ENCODE results near the gene ACY1.

The ACY1 gene

GRCh38 chr3:52010431-52010830, 27.1 kb downstream of the ACY1 start:
- DNase-seq = no peak

- no peak for DNase-seq
These were observed 29.4 kb downstream of the ACY1 start for GRCh38 chr3:52012699-52013098.

- no peak for DNase-seq
These were observed 30.7 kb downstream of the ACY1 start for GRCh38 chr3:52013802-52014598.

- no peak for DNase-seq
These were observed 31.3 kb downstream of the ACY1 start for GRCh38 chr3:52014613-52015012.

GRCh38 chr3:52015438-52016228, 32.3 kb downstream of the ACY1 start:
- no peak for DNase-seq

GRCh38 chr3:52017586-52017985, 34.3 kb downstream of the ACY1 start:
- no peak for DNase-seq

GRCh38 chr3:52018319-52019000, 35.1 kb downstream of the ACY1 start:
- DNase-seq = no peak

GRCh38 chr3:52019352-52020080, 36.2 kb downstream of the ACY1 start:
- DNase-seq = no peak

GRCh38 chr3:52020796-52021195, 37.5 kb downstream of the ACY1 start:
- DNase-seq = no peak

- no peak for DNase-seq
These were observed 38.3 kb downstream of the ACY1 start for GRCh38 chr3:52021489-52022268.

GRCh38 chr3:52022323-52023100, 39.2 kb downstream of the ACY1 start:
- no peak for DNase-seq

GRCh38 chr3:52023101-52023770, 39.9 kb downstream of the ACY1 start:
- DNase-seq = no peak

- DNase-seq = no peak
These were observed 40.8 kb downstream of the ACY1 start for GRCh38 chr3:52023860-52024764.

GRCh38 chr3:52024765-52025452, 41.6 kb downstream of the ACY1 start:
- DNase-seq = no peak

- DNase-seq = no peak
These were observed 42.1 kb downstream of the ACY1 start for GRCh38 chr3:52025453-52025852.

- no peak for DNase-seq
These were observed 42.7 kb downstream of the ACY1 start for GRCh38 chr3:52026041-52026440.

GRCh38 chr3:52028572-52028971, 45.2 kb downstream of the ACY1 start:
- no peak for DNase-seq

GRCh38 chr3:52029053-52029452, 45.7 kb downstream of the ACY1 start:
- no peak for DNase-seq

- DNase-seq = no peak
These were observed 46.2 kb downstream of the ACY1 start for GRCh38 chr3:52029535-52029934.
